Fibroblast of lung (primary cell): Measurements from ENCODE around the gene SH3GL1. TPM values are rescaled to one million over a fixed set of nuclear protein-coding genes. Genes with fewer than 3 reads are reported as not detected.

Source experiments
- DNase-seq, 2 donors: peaks; one replicate each; pipeline versions ENCODE4 v3.0.0 to v3.0.0-alpha.2; 2010; ENCODE audit warnings: low read depth in 2 of 2
- H2AFZ ChIP-seq: 2 replicates; pipeline ENCODE4 v1.5.1; 2012; ENCODE audit warnings: low read length, control low read depth, inconsistent platforms
- H3K27ac ChIP-seq: 2 replicates; pipeline ENCODE4 v1.5.1; 2011; ENCODE audit warnings: low read length, control low read depth; ENCODE audit not compliant: insufficient read depth
- H3K27me3 ChIP-seq: 2 replicates; pipeline ENCODE4 v1.5.1; 2011; ENCODE audit warnings: mild to moderate bottlenecking, low read length; ENCODE audit not compliant: control insufficient read depth, insufficient read depth
- H3K36me3 ChIP-seq: 2 replicates; pipeline ENCODE4 v1.5.1; 2011; ENCODE audit warnings: low read length; ENCODE audit not compliant: control insufficient read depth, insufficient read depth
- H3K4me1 ChIP-seq: 2 replicates; pipeline ENCODE4 v1.5.1; 2011; ENCODE audit warnings: low read length; ENCODE audit not compliant: control insufficient read depth, insufficient read depth; ENCODE audit errors: extremely low read depth
- H3K4me2 ChIP-seq: 2 replicates; pipeline ENCODE4 v1.5.1; 2011; ENCODE audit warnings: low read length, control low read depth; ENCODE audit not compliant: insufficient read depth; ENCODE audit errors: extremely low read depth
- H3K4me3 ChIP-seq, 4 experiments: fragments of 200-600 bp in 1 of 4; sonication (generic) in 1 of 4; replicated peaks in 1 of 4; 2 replicates each; pipeline ENCODE4 v1.5.1; 2011 to 2016; ENCODE audit warnings: low read length in 4 of 4, low read depth in 3 of 4, mild to moderate bottlenecking in 3 of 4, control low read depth in 2 of 4, inconsistent platforms in 1 of 4, mixed read lengths in 1 of 4; ENCODE audit not compliant: insufficient read depth in 1 of 4; ENCODE audit errors: control extremely low read depth in 1 of 4
- H3K79me2 ChIP-seq: 2 replicates; pipeline ENCODE4 v1.5.1; 2012; ENCODE audit warnings: mild to moderate bottlenecking, low read length, inconsistent platforms; ENCODE audit not compliant: control insufficient read depth, insufficient read depth
- H3K9ac ChIP-seq: 2 replicates; pipeline ENCODE4 v1.5.1; 2011; ENCODE audit warnings: mild to moderate bottlenecking, low read length, control low read depth; ENCODE audit not compliant: insufficient read depth
- H3K9me3 ChIP-seq: 2 replicates; pipeline ENCODE4 v1.5.1; 2012; ENCODE audit warnings: low read depth, low read length; ENCODE audit not compliant: control insufficient read depth, insufficient read depth
- H4K20me1 ChIP-seq: 2 replicates; pipeline ENCODE4 v1.5.1; 2011; ENCODE audit warnings: low read length; ENCODE audit not compliant: control insufficient read depth, insufficient read depth; ENCODE audit errors: extremely low read depth
- CTCF ChIP-seq, 2 donors: IDR thresholded peaks in 1 of 2; conservative IDR thresholded peaks in 1 of 2; 1 replicate in 1 of 2; 2 replicates in 1 of 2; pipeline ENCODE4 v1.5.1; 2011 to 2012; ENCODE audit warnings: low read length in 2 of 2, control low read depth in 1 of 2, inconsistent platforms in 1 of 2, low read depth in 1 of 2, mild to moderate bottlenecking in 1 of 2
- EZH2 ChIP-seq: IDR thresholded peaks from 2 replicates; pipeline ENCODE4 v1.5.1; 2012; ENCODE audit warnings: low read length, control low read depth, mild to moderate bottlenecking; ENCODE audit errors: missing control alignments
- polyA plus RNA-seq, 2 donors: library from polyadenylated mRNA; depleted of rRNA in 1 of 2; stranded (reverse) in 1 of 2; unstranded in 1 of 2; fragments of >200 nt; gene quantifications; 2 replicates each; pipeline ENCODE4 v1.2.1, GENCODE V29; 2011 to 2012; ENCODE audit warnings: missing spikeins in 1 of 2
- total RNA-seq: library from RNA; depleted of rRNA; stranded (reverse); fragments of >200 nt; gene quantifications from 2 replicates; pipeline ENCODE4 v1.2.1, GENCODE V29; 2014

SH3GL1 gene
- total and polyA plus RNA-seq, 2 donors (not counting 1 experiment from before 2014, with no cell fraction given): 23.9 to 44.9 TPM

GRCh38 chr19:4389064-4389375 lies 11.3 kb downstream of the SH3GL1 start:
- TF ChIP-seq EZH2 (no peak), CTCF (conservative IDR thresholded peaks at IDR 0.05 in 1 of 2, IDR thresholded peaks at IDR 0.05 in 1 of 2; ENCODE audit: low read depth in 1 of 2, low read length in 2 of 2) (no peak)
- H2AFZ ChIP-seq: no peak overlapping the region
- H3K79me2 ChIP-seq: peaks cover 95% of the 10 kb centered on the region
- no peaks in the 10 kb centered on the region for H3K9me3 ChIP-seq
- peaks cover 31% of the 10 kb centered on the region for H3K4me1 ChIP-seq
- no peak overlapping the region for H3K27ac ChIP-seq
- no peaks in the 10 kb centered on the region for H3K27me3 ChIP-seq
- H3K36me3 ChIP-seq: peaks cover 7% of the 10 kb centered on the region
- H4K20me1 ChIP-seq: no peaks in the 10 kb centered on the region
- H3K4me3 ChIP-seq: no peak overlapping the region
- no peak overlapping the region for H3K4me2 ChIP-seq
- H3K9ac ChIP-seq: no peak overlapping the region
- DNase-seq: no peak

- no peaks in the 10 kb centered on the region for H3K27me3 ChIP-seq
- no peak for TF ChIP-seq CTCF (conservative IDR thresholded peaks at IDR 0.05 in 1 of 2, IDR thresholded peaks at IDR 0.05 in 1 of 2; ENCODE audit: low read depth in 1 of 2, low read length in 2 of 2)
- H3K4me1 ChIP-seq: peaks cover 27% of the 10 kb centered on the region
- no peak overlapping the region for H3K9ac ChIP-seq
- H3K4me2 ChIP-seq: no peak overlapping the region
- H3K9me3 ChIP-seq: no peaks in the 10 kb centered on the region
- H3K79me2 ChIP-seq: peaks cover 96% of the 10 kb centered on the region
- H3K27ac ChIP-seq: no peak overlapping the region
- H3K4me3 ChIP-seq: no peak overlapping the region
- H4K20me1 ChIP-seq: no peaks in the 10 kb centered on the region
- peaks cover 7% of the 10 kb centered on the region for H3K36me3 ChIP-seq
- H2AFZ ChIP-seq: no peak overlapping the region
- no peak for DNase-seq
Observed at GRCh38 chr19:4388337-4389063, 11.8 kb downstream of the SH3GL1 start.

GRCh38 chr19:4386041-4386782 lies 14.1 kb downstream of the SH3GL1 start:
- no peak for DNase-seq
- Histone ChIP-seq H3K9ac (no peak overlapping the region), H3K9me3 (no peaks in the 10 kb centered on the region), H3K79me2 (peaks cover 90% of the 10 kb centered on the region), H3K27me3 (no peaks in the 10 kb centered on the region), H3K27ac (no peak overlapping the region), H3K4me2 (no peak overlapping the region), H3K4me3 (no peak overlapping the region), H4K20me1 (no peaks in the 10 kb centered on the region), H3K36me3 (peaks cover 7% of the 10 kb centered on the region), H2AFZ (no peak overlapping the region), H3K4me1 (peaks cover 19% of the 10 kb centered on the region)
- peak; percentile 13 to 54 for TF ChIP-seq CTCF (conservative IDR thresholded peaks at IDR 0.05 in 1 of 2, IDR thresholded peaks at IDR 0.05 in 1 of 2; ENCODE audit: low read depth in 1 of 2, low read length in 2 of 2)
- TF ChIP-seq EZH2: no peak
